ENCODE results near the gene CMTM4.

DNA sequence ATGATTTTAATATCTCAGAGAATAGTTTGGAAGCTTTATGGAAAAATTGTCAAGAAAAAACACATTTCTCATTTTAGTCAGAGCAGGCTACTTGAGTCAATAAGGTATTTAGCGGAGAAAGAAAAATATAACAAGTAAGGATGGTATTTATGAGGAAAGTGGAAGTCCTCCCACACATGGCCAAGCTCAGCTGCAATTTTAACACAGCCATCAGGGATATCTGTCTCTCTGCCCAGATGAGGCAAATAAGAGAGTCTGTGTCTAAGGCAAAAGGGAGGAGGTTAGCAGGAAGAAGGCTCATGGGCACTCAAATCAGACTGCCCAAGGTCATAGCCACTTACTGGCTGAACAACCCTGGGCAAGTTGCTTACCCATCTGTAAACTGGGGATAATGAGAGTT lies 122.5 kb downstream of the CMTM4 start:
- TF ChIP-seq, protein P1, sequence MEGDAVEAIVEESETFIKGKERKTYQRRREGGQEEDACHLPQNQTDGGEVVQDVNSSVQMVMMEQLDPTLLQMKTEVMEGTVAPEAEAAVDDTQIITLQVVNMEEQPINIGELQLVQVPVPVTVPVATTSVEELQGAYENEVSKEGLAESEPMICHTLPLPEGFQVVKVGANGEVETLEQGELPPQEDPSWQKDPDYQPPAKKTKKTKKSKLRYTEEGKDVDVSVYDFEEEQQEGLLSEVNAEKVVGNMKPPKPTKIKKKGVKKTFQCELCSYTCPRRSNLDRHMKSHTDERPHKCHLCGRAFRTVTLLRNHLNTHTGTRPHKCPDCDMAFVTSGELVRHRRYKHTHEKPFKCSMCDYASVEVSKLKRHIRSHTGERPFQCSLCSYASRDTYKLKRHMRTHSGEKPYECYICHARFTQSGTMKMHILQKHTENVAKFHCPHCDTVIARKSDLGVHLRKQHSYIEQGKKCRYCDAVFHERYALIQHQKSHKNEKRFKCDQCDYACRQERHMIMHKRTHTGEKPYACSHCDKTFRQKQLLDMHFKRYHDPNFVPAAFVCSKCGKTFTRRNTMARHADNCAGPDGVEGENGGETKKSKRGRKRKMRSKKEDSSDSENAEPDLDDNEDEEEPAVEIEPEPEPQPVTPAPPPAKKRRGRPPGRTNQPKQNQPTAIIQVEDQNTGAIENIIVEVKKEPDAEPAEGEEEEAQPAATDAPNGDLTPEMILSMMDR (IDR thresholded peaks at IDR 0.05): no peak
- TF ChIP-seq POLR2A (IDR thresholded peaks at IDR 0.05): no peak

Measured in tibial nerve (tissue), 3 donors.